Activated CD4-positive, alpha-beta T cell treated with anti-CD3 and anti-CD28 coated beads for 4 hours (primary cell): Measurements from ENCODE around the gene CTRB2.
"Not testable (repeated sequence)": the region's sequence is repeated elsewhere in the genome, so short reads cannot be mapped to it uniquely, and the experiment has no call there.

ENCODE experiments used
- DNase-seq, 2 donors: peaks; one replicate each; pipeline ENCODE4 v3.0.0-alpha.2; 2020

The CTRB2 gene

GRCh38 chr16:75225678-75226515 lies 18.9 kb upstream of the CTRB2 start:
- DNase-seq: no peak

- no peak for DNase-seq
These were observed 18.1 kb upstream of the CTRB2 start for GRCh38 chr16:75225092-75225491.

DNA sequence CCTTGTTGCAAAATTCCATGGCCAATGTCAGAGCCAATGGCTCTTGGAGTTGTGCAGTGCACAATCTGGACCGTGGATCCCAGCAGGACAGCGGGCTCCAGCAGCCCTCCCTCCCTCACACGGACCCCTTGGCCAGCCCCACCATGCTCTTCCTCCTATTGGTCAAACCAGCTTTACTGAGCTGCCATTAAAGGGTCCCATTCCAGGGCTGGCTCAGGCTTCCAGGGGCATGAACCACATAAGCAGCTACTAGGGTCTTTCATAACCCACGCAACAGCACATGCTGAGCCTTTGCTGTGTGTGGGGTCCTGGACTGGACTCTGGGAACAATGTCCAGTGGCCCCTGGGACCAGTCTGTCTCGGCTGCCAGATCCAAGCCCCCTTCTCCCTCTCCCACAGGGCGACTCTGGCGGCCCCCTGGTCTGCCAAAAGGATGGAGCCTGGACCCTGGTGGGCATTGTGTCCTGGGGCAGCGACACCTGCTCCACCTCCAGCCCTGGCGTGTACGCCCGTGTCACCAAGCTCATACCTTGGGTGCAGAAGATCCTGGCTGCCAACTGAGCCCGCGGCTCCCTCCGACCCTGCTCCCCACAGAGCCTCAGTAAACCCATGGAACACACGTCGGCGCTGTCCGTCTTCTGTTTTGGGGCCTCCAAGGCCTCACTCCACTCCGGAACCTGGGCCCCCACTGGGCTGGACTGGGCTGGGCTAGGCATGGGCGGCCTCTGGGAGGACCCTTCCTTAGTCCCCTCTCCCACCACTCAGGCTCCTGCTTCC lies 17.5 kb upstream of the CTRB2 start:
- no peak for DNase-seq

- not testable (repeated sequence) for DNase-seq
These were observed 16.2 kb upstream of the CTRB2 start for GRCh38 chr16:75223129-75223528.

- no peak for DNase-seq
These were observed 15.4 kb upstream of the CTRB2 start for GRCh38 chr16:75222271-75222783.

DNA sequence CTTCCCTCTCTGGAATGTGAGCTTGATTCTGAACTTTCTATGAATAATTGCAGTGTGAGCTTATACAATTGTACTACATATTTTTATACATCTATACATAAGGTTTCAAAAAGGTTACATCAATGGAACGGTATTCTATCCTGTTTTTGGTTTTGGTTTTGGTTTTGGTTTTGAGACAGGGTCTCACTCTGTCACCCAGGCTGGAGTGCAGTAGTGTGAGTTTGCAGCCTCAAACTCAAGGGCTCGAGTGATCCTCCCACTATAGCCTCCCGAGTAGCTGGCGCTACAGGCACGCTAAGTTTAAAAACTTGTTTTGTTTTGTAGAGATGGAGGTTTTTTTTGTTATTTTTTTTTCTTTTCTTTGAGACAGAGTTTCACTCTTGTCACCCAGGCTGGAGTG lies 12.9 kb upstream of the CTRB2 start:
- no peak for DNase-seq

- DNase-seq: no peak
These were observed 12.1 kb upstream of the CTRB2 start for GRCh38 chr16:75219088-75219487.

DNA sequence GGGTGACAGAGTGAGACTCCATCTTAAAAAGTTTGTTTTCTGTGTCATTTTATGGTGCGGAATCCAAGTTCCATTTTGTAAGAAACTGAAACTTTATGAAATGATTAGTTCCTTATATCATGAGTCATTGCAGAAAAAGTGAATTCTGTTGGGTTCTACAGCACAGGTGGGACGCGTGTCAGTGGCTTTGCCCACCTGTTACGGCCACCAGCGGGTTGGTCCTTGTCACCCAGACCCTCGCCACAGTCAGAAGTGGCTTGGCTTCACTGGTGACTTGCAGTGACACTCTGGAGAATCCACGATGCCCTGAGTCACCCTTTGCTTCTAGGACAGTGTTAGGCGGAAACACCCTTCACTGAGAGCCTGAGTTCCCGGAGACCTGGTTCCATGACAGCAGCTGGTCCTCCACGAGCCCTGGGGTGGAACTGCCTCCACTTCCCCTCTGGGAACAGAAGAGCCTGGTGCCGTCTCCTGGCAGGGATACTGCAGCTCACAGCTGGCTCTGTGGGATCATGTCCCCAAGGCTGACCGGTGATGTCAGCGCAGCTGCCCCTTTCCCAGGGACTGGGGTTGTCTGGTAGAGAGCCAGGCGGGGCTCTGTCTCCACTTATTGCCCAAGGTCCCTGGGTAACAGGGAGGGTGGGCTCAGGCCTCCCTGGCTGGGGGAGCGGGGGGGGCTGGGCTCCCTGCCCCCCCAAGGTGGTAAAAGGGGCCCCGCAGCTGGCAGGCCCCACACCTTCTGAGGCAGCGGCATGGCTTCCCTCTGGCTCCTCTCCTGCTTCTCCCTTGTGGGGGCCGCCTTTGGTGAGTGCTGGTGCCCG lies 11.5 kb upstream of the CTRB2 start, which contains the start of gene CTRB1:
CTRB1 (plus strand) TSS at position 733 of the 821 bp plus-strand sequence; CDS start at position 753, 20 bp downstream.
- no peak for DNase-seq

- no peak for DNase-seq
These were observed 10.5 kb upstream of the CTRB2 start for GRCh38 chr16:75217389-75217851.

DNA sequence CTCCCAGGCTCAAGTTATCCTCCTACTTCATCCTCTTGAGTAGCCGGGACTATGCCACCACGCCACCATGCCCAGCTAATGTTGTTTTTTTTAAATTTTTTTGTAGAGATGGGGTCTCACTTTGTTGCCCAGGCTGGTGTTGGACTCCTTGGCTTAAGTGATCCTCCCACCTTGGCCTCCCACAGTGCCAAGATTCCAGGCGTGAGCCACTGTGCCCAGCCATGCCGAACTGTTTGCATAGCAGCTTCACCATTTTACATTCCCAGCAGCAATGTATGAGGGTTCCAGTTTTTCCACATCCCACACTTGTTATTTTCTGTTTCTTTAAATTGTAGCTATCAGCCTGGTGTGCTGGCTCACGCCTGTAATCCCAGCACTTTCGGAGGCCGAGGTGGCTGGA lies 9.6 kb upstream of the CTRB2 start:
- no peak for DNase-seq

- DNase-seq: no peak
These were observed 9.2 kb upstream of the CTRB2 start for GRCh38 chr16:75216127-75216526.

- not testable (repeated sequence) for DNase-seq
These were observed 4.3 kb upstream of the CTRB2 start for GRCh38 chr16:75211286-75211685.

DNA sequence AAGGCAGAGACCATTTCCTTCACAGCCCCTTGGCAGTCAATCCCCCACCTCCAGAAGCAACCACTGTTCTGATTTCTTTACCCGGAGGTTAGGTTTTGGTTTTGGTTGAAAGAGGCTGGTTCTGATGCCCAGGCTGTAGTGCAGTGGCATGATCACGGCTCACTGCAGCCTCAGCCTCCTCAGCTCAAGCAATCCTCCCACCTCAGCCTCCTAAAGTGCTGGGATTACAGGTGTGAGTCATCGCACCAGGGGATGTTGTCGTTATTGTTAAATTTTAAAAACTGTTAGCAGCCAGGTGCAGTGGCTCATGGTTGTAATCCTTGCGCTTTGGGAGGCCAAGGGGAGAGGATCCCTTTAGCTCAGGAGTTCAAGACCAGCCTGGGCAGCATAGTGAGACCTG lies 3.0 kb upstream of the CTRB2 start:
- no peak for DNase-seq

DNA sequence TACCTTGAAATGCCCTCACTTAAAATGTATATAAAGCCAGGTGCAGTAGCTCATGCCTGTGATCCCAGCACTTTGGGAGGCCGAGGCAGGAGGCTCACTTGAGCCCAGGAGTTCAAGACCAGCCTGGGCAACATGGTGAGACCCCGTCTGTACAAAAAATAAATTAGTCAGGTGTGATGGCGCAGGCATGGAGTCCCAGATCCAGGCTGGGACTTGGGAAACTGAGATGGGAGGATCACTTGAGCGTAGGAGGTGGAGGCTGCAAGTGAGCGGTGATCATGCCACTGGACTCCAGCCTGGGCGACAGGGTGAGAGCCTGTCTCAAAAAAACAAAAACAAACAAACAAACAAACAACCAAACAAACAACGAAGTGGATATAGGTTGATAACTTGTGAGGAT lies 2.6 kb upstream of the CTRB2 start:
- DNase-seq: not testable (repeated sequence)

- DNase-seq: no peak
These were observed 2.0 kb upstream of the CTRB2 start for GRCh38 chr16:75208861-75209505.

GRCh38 chr16:75208242-75208825 lies 1.4 kb upstream of the CTRB2 start:
- no peak for DNase-seq

DNA sequence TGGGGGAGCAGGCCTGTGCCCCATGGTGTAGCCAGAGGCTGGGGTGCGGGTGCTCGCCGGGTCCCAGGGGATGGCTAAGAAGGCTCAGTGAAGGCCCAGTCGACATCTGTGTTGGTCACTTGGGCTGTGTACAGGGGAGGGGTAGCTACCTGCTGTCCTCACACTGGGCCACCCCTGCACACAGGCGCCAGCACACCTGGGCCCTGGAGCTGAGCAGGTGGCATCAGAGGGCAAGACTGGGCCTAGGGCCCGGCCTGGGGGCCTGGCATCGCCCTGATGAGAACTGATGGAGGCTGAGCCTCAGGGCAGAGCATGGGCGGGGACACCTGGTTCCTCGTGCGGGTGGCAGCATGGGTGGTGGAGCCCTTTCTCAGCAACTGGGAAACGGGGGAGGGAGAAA lies 870 bp upstream of the CTRB2 start:
- DNase-seq: no peak

GRCh38 chr16:75205961-75206748 lies 806 bp downstream of the CTRB2 start:
- not testable (repeated sequence) for DNase-seq

- not testable (repeated sequence) for DNase-seq
These were observed 1.5 kb downstream of the CTRB2 start for GRCh38 chr16:75205438-75205837.

DNA sequence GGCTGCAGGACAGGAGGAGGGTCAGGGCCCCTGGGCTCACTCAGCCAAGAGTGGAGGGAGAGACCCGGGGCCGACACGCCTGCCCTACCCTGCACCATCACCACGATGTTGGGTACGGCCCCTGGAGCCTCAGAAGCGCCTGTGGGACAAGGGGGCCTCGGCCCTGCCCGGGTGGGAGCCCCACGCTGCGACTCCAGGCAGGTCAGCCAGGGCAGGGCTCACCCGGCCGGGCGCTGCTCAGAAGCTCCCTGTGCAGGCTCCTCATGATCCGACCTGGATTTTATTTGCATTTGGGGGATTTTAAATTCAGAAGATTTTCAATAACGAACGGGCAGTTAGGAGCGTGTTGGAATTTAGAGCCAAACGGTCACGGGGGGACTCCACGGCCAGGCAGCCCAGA lies 2.1 kb downstream of the CTRB2 start:
- DNase-seq: not testable (repeated sequence)

GRCh38 chr16:75204410-75204758 lies 2.6 kb downstream of the CTRB2 start:
- no peak for DNase-seq
